GM12872 (cell line): ENCODE measurements around the gene BBS9.
A peak's percentile ranks its signal among the peaks of the same experiment; 100 is the strongest.

Experiments
- CTCF ChIP-seq: IDR thresholded peaks from 3 replicates; pipeline ENCODE4 v1.5.1; 2011; ENCODE audit warnings: low read depth, mild to moderate bottlenecking, low read length, moderate library complexity; ENCODE audit not compliant: insufficient read depth

Gene BBS9

GRCh38 chr7:33221390-33221789 is 92.0 kb downstream of the BBS9 start:
- TF ChIP-seq CTCF = no peak

DNA sequence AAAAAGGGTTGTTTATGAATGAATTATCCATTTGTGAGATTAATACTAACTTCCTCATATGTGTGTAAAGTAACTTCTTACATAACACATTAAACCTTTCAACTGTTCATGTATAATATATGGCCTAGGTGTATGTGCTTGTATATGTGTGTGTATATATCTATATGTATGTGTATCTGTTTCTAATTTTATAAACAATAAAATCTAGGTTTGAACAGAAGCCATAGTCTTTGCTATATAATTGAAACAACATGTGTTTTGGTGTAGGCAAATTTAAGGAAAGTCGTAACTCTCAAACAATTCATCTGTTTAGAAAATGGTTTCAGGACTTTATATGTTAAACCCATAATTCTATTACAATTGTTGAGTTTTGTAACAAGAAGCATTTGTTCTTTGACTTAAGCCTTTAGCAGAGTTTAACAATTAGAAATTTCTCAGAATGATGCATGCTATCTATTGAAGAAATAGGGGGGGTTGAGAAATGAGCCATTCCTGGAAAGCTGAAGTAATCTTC is 103.3 kb downstream of the BBS9 start:
- TF ChIP-seq CTCF = no peak

DNA sequence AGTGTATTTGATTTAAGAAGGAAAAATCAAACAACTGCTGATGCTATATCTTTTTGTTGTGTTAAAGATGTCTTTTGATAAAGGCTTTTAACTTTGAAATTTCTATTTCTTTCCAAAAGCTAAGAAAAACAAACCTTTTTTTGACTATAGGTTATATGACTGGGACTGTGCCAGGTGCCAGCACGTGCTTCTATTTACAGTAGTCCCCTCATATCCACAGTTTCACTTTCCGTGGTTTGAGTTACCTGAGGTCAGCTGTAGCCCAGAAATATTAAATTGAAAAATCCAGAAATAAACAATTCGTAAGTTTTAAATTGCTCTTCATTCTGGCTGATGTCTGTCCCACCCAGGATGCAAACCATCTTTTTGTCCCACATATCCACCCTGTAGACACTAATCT is 104.3 kb downstream of the BBS9 start:
- no peak for TF ChIP-seq CTCF

- no peak for TF ChIP-seq CTCF
Measured at GRCh38 chr7:33237036-33237435, 107.7 kb downstream of the BBS9 start.

GRCh38 chr7:33243319-33243881 is 114.0 kb downstream of the BBS9 start:
- TF ChIP-seq CTCF = peak; percentile 33; the same call in 1 of the 3 replicates

DNA sequence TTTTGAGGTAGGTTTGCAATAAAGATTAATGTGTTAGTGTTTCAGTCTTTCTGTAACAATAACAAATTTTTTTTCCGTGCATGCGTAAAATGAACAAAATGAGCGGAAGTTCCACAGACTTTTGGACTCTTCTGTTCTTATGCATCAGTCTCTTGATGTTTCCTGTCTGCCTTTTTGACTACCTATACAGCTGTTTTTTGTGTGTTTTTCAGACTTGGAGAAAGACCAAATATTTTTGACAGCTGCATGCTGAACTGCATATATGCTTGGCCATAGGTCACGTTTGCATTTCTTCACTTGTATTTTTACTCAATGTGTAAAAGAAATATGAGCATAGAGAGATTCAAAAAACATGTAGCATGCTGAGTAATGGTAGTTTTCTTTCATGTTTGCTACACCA is 119.3 kb downstream of the BBS9 start:
- TF ChIP-seq CTCF = no peak

DNA sequence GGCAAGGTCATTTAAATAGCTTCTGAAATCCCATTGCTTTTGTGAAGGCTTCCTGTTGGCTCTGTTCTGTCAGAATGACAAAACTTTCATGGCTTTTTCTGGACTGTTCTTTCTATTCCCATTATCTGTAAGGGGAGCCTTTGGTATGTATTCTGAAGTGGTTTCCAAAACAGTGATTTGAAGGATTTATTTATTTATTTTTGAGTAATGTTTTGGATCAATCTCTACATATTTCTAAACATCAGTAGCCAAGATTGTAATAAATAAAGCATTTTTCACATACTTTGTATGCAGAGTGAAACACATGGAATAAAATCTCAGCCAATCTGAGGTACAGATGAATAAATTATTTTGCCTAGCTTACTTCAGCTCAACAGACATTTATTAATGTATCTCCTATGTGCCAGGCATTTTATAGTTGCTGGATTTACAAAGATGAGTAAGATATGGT is 121.1 kb downstream of the BBS9 start:
- no peak for TF ChIP-seq CTCF
